Type B pancreatic cell (in vitro differentiated cells): ENCODE measurements around the gene SPG11. TPM values are rescaled to one million over a fixed set of nuclear protein-coding genes. Genes with fewer than 3 reads are reported as not detected.

Experiments
- DNase-seq: peaks from one replicate; pipeline ENCODE4 v3.0.0; 2021; ENCODE audit warnings: mixed read lengths; ENCODE audit not compliant: unreplicated experiment; ENCODE audit errors: extremely low spot score
- H3K27ac Mint-ChIP-seq: 2 replicates; pipeline ENCODE4 v1.8.0; 2021; ENCODE audit warnings: mild to moderate bottlenecking, mixed read lengths
- H3K27me3 Mint-ChIP-seq: 2 replicates; pipeline ENCODE4 v1.8.0; 2021; ENCODE audit warnings: mixed read lengths
- H3K36me3 Mint-ChIP-seq: 2 replicates; pipeline ENCODE4 v1.8.0; 2021; ENCODE audit warnings: mixed read lengths
- H3K4me1 Mint-ChIP-seq: one replicate; pipeline ENCODE4 v1.8.0; 2021; ENCODE audit warnings: mixed read lengths; ENCODE audit not compliant: unreplicated experiment
- H3K4me3 Mint-ChIP-seq: 2 replicates; pipeline ENCODE4 v1.8.0; 2021; ENCODE audit warnings: mild to moderate bottlenecking, mixed read lengths
- H3K9me3 Mint-ChIP-seq: 2 replicates; pipeline ENCODE4 v1.8.0; 2021; ENCODE audit warnings: mixed read lengths
- CTCF ChIP-seq: fragments of 200-600 bp; sonication (generic); conservative IDR thresholded peaks from 2 replicates; pipeline ENCODE4 v1.5.0; 2021; ENCODE audit warnings: antibody characterized with exemption, mild to moderate bottlenecking
- total RNA-seq: library from RNA; stranded (reverse); gene quantifications from 2 replicates; pipeline ENCODE4 v1.2.1, GENCODE V29; 2021; ENCODE audit warnings: low replicate concordance

The SPG11 gene
- total RNA-seq, 1 donor from 2014 or later: 80.4 TPM

- H3K36me3 Mint-ChIP-seq: peaks cover 13% of the 10 kb centered on the region
- no peak overlapping the region for H3K27ac Mint-ChIP-seq
- H3K4me1 Mint-ChIP-seq: no peaks in the 10 kb centered on the region
- H3K27me3 Mint-ChIP-seq: no peaks in the 10 kb centered on the region
- no peaks in the 10 kb centered on the region for H3K9me3 Mint-ChIP-seq
- no peak overlapping the region for H3K4me3 Mint-ChIP-seq
- no peak for TF ChIP-seq CTCF
- no peak for DNase-seq
Measured at GRCh38 chr15:44573386-44573785, 90.1 kb downstream of the SPG11 start.

- no peak for TF ChIP-seq CTCF
- H3K36me3 Mint-ChIP-seq: peaks cover 32% of the 10 kb centered on the region
- H3K4me3 Mint-ChIP-seq: no peak overlapping the region
Measured at GRCh38 chr15:44570361-44570760, 93.1 kb downstream of the SPG11 start.

GRCh38 chr15:44569316-44569715, 94.1 kb downstream of the SPG11 start:
- H3K27ac Mint-ChIP-seq: no peak overlapping the region
- no peaks in the 10 kb centered on the region for H3K27me3 Mint-ChIP-seq
- no peak for TF ChIP-seq CTCF
- no peak for DNase-seq
- H3K4me3 Mint-ChIP-seq: no peak overlapping the region
- H3K36me3 Mint-ChIP-seq: peaks cover 34% of the 10 kb centered on the region
- no peaks in the 10 kb centered on the region for H3K4me1 Mint-ChIP-seq
- H3K9me3 Mint-ChIP-seq: peaks cover 3% of the 10 kb centered on the region

More at GRCh38 chr15:44570361-44570760, 93.1 kb downstream of the SPG11 start:
- Mint-ChIP-seq H3K4me1 (no peaks in the 10 kb centered on the region), H3K27ac (no peak overlapping the region), H3K9me3 (no peaks in the 10 kb centered on the region), H3K27me3 (no peaks in the 10 kb centered on the region)
- DNase-seq: no peak

GRCh38 chr15:44568338-44568737, 95.1 kb downstream of the SPG11 start:
- peaks cover 41% of the 10 kb centered on the region for H3K36me3 Mint-ChIP-seq
- no peak for DNase-seq
- no peak overlapping the region for H3K27ac Mint-ChIP-seq
- H3K9me3 Mint-ChIP-seq: peaks cover 4% of the 10 kb centered on the region
- no peak for TF ChIP-seq CTCF
- no peaks in the 10 kb centered on the region for H3K4me1 Mint-ChIP-seq
- no peaks in the 10 kb centered on the region for H3K27me3 Mint-ChIP-seq
- no peak overlapping the region for H3K4me3 Mint-ChIP-seq

- Mint-ChIP-seq H3K27me3 (no peaks in the 10 kb centered on the region), H3K4me3 (no peak overlapping the region), H3K36me3 (peaks cover 42% of the 10 kb centered on the region), H3K4me1 (no peaks in the 10 kb centered on the region), H3K9me3 (peaks cover 4% of the 10 kb centered on the region), H3K27ac (no peak overlapping the region)
- TF ChIP-seq CTCF: no peak
- no peak for DNase-seq
Measured at GRCh38 chr15:44566155-44566540, 97.3 kb downstream of the SPG11 start.
